Measurements from ENCODE around the gene CALML3.

Gene CALML3

DNA sequence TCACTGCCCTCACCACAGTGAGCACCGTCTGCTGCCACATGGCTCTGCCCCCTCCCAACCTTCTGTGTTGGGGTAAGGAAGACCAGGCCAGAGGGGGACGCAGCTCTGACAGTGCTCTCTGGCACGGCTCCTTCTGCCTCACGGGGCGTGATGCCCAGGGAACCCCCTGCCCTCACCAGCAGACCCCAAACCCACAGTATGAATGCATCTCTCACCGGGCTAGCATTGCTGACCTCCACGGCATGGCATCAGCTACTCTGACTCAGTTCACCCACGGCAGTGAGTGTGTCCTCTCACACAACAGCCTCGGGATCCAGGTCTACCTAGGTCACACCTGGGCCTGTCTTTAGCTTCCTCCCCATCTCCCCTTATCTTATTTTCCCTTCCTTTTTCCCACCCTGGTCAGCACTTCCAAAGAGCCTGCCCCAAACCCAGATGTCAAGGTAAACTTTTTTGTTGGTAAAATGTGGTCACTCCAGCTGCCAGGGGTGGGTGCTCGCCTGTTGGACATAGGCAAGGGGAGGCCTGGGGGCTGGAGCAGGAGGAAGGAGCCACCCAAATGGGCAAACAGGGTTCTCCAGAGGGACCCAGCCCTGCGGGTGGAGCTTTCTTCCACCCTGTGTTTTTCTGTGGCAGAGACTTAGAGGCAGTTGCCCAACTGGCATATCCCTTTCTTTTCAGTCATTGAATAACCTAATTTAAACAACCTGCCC, 4.4 kb downstream of the CALML3 start:
- DNase-seq, result no peak

DNA sequence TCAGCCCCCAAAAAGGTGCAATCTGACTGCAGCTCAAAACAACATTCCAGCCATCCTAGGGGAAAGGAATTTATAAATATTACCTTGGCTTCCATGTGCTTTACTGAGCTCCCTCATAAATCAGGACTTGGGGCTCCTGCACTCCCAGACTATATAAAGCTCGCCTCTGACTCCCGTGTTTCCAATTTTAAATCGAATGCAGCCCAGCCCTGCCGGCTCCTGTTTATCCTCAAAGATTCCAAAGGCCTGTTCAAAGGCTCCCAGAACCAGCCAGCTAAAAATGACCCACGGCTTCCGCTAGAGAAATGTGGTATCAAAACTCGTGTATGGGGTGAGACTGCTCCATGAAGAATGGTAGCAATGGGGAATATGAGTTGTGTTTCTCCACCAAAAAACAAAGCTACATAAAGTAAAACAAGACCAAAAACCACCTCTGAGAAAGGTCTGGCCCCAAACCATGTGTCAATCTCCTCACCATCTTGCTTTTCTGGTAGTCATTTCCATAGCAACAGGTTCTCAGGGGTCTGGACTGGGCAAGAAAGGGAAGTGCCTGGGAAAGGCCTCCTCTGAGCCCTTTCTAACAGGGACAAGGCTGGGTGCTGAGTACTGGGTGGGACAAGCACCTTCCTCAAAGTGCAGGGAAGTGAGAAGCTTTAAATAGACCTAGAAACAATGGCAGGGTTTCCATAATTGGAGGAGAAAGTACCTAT, 5.1 kb downstream of the CALML3 start:
- no peak for DNase-seq

DNA sequence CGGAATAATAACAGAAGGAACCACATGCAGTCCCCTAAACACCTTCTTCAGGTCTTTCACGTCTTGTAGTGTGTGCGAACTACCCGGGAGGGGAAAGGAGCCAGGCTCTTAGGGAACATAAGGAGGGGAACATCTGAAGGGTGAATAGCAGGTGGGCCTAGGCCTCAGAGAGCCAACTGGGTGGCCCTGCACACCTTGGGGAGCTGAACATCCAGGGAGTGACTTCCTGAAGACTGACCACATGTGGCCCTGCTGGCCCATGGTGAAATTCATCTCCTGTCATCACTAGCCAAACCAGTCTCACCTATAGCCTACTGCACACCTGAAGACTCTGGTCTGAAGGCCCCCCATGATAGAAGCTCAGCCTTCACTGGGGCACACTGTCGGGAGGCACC, 5.6 kb downstream of the CALML3 start:
- no peak for DNase-seq

DNA sequence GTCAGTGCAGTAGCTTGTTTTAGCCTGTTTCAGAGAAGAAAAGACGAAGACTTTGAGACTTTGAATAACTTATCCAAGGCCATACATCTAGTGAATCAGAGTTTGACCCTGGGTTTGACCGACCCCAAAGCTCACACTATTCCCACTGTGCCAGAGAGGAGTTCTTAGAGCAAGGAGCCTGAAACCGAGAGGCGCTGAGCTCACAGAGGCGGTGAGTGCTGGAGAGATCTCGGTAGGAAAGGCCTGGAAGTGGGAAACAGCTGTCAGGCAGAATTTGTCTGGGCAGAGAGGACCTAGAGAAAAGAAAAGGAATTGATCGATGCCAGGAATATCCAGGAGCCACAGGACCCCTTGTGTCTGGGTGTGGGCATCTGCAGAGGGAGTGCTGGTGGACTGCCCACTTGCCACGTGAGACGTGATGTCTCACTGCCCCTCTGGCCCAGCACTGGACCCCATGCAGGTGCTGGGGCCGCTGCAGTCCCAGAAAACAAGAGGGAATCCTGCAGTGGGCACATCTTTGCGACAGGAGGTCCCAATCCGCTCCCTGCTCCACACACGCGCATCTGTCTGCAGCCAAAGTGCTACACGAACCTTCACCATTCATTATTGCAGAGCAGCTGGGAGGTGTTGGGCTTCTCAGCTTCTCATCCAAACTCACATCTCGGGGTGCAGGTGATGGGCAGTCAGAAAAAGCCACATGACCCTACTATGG, 6.2 kb downstream of the CALML3 start:
- DNase-seq, result no peak

DNA sequence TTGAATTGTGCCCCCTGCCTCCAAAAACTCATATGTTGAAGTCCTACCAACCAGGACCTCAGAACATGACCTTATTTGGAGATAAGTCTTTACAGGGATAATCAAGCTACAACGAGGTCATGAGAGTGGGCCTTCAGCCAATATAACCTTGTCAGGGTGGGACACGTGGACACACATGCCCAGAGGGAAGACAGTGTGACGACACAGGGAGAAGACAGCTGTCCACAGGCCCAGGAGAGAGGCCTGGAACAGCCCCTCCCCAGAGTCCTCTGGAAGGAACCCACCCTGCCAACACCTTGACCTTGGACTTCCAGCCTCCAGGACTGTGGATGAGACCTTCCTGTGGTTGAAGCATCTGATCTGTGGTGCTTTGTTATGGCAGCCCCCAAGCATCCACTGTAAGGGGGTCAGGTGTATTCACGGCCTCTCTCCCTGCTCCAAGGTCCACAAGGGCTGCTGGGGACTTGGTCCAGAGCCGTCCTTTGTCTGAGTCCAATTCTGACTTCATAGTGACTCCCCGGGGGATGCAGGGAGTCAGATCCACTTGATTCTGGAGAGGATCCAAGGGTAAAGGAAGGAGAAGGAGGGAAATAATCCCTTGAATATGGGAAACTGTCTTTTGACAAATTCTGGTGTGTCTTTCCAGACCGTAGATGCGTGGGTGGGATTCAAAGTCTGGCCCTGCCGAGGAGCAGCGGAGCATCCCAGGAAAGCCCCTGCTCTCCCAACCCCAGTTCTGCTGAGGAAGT, 7.0 kb downstream of the CALML3 start:
- no peak for DNase-seq

DNA sequence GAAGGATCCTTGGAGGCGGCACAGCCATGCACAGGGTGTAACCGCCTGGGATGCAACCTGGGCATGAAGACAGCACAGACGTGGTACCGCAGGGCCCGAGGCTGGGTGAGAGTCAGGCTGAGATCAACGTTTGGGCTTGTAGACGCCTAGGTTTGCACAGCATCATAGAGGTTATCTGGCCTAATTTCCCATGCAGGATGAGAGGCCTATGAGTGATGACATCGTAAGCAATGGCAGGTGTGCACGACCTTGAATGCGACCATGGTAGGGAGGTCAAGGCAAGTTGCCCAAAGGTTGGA, 7.5 kb downstream of the CALML3 start:
- DNase-seq, result no peak

DNA sequence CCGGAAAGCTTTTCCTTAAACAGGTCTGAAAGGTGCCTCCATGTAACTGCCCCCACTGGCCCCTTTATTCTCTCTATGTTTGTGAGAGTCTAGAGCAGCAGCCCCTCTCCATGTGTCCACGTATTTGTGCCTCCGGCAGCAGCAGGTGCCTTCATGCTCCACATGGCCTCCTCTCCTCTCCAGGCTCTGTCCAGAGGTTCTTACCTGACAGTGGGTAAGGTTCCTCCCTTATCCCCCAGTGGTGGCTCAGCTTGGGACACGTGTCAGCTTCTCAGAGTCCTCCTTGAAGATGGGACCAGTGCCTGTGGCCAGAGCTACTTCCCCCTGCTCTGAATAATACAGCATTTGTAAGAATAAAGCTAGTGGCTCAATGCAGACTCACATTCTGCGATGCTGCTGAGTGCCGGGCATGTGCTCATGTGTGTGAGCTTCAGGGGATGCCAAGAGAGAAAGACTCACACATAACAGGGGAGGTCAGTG, 7.9 kb downstream of the CALML3 start:
- no peak for DNase-seq

DNA sequence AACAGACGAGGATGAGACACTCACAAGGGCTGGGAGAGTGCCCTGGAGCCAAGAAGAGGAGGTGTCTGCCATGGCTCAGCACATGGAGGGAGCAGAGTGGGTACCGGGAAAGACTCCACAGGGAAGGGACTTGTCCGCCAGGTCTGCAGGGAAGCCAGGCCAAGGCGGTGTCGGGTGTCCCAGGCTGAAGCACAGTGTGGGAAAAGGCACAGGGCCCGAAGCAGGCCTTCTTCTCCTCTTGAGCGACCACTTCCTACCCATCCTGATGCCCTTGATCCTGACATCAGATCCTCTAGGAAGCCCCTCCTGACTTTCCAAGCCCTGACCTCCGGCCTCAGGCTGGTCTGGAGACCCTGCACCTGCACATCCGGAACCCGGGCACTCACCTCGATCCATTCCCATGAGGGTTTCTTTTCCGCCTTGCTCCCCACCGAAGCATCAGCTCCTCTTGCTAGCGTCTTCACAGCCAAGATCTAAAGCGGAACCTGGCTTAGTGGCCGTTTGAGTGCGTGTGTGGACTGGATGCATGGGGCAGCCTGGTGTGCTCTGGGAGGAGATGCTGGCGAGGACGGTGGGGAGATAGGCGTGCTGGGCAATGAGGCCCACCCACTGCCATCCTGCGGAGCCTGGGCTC, 8.5 kb downstream of the CALML3 start:
- DNase-seq, result no peak

DNA sequence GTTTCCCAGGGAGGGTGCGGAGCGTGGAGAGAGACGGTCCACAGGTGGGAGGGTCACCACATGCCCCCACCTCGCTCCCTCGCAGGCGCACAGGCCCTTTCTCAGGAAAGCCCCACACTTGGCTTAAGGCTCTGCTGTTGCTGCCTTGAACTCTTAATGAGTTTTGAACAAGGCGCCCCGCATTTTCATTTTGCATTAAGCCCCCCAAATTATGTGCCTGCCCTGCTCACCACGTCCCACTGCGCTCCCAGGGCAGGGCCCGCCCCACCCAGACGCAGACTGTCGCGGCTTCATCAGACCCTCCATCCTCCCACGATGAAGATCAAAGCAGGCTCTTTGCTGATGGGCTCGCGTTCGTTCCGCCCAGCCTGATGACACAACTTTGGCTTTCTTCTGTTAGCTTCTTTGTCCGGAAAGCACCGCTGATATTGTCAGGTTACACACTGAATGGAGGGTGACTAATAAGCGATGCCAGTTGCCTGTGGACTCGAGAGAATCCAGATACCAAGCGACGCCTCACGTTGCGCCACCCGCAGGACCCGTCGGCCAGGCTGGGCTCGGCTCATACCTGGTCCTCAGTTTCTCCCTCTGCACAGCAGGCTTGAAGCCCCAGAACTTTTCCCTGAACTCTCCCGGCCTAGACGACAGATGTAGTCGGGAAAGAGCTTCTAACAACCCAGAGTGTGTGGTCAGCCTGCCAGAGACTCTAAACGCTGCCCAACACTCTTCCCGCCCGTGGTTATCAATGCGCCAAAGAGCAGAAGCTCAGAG, 9.5 kb downstream of the CALML3 start:
- DNase-seq, result no peak

DNA sequence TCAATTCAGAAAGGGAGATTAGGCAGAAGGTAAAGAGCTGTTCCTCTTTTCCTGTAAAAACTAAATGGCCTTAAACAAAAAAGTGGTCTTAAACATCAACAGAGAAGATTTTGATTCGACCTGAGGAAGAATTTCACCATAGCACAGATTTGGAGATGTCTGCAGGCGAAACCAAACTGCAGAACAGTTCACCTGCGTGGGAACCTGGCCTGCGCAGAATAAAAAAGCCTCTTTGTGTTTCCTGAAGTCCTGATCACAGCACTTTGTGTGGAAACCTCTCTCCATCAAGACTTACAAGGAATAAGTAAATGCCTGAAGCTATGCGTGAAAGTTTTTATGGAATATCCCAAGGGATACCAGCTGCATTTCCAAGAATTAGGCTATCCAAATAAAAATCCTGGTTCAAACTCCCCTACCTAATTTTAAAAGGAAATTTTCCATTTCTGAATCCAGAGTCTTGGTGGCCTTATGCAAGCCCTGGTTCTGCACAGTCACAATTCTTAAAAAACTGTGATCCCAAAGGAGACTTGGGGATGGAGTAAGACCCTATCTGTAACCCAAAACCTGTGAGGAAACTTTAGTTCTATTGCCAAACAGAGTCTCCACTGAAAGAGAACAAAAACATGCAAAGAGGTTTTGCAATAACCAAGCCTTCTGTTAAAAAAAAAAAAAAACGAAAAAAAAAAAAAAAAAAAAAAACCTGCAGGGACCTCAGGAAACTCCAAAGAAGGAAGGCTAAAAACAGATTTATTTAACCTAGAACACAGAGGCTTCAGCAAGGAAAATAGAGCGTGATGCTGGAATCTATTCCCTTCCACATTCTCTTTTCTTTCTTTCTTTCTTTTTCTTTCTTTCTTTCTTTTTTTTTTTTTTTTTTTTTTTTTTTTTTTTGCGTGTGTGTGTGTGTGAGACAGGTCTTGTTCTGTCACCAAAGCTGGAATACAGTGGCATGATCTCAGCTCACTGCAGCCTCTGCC, 10.4 kb downstream of the CALML3 start:
- no peak for DNase-seq

DNA sequence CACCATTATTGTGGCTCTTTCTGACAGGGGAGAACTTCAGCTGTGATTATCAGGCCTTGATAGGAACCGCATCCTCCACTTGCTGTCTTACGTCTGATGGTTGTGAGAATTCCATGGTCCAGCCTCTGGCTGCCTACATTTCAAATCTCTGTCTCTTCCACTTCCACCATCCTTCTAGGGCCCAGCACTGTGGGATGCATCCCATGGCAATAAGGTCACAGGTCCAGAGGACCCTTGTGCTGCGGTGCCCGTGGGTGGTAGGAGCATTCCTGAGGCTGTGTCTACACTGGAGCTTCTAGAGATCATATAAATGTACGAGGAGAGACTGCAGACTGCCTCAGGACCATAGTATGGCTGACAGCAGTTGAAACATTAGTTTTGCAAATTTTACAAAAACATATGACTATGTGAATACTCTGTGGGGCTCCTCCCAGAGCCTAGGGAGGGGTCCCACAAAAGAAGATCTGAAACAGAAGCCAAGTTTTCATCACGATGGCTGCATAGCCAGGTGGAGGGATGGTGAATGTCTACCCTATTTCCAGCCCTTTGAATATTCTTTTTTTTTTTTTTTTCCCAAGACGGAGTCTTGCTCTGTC, 11.8 kb downstream of the CALML3 start:
- DNase-seq, result no peak

DNA sequence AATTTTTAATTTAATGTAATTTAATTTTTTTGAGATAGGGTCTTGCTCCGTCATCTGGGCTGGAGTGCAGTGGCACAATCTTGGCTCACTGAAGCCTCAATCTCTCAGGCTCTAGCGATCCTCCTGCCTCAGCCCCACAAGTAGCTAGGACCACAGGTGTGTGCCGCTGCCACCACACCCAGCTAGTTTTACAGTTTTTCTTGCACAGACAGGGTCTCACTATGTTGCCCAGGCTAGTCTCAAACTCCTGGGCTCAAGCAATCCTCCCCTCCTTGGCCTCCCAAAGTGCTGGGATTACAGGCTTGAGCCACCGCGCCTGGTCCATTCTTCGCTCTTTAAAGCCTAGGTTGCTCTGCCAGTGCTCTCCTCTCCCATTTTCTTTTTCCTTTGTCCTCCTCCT, 12.9 kb downstream of the CALML3 start:
- no peak for DNase-seq

DNA sequence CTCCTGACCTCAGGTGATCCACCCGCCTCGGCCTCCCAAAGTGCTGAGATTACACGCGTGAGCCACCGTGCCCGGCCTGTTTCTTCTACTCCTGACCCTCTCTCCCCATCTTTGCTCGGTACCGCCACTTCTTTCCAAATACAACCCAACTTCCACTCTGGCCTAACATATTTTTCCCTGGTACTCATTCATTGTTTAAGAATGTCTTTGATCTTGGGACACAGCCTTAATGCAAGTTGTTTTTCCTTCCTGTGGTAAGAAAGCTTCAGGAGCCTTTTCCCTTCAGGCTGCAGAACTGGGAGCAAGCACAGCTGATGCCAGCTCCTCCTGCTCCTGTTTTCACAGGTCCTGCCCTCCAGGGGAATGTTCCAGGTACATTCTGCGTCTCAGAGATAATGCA, 13.7 kb downstream of the CALML3 start:
- no peak for DNase-seq

DNA sequence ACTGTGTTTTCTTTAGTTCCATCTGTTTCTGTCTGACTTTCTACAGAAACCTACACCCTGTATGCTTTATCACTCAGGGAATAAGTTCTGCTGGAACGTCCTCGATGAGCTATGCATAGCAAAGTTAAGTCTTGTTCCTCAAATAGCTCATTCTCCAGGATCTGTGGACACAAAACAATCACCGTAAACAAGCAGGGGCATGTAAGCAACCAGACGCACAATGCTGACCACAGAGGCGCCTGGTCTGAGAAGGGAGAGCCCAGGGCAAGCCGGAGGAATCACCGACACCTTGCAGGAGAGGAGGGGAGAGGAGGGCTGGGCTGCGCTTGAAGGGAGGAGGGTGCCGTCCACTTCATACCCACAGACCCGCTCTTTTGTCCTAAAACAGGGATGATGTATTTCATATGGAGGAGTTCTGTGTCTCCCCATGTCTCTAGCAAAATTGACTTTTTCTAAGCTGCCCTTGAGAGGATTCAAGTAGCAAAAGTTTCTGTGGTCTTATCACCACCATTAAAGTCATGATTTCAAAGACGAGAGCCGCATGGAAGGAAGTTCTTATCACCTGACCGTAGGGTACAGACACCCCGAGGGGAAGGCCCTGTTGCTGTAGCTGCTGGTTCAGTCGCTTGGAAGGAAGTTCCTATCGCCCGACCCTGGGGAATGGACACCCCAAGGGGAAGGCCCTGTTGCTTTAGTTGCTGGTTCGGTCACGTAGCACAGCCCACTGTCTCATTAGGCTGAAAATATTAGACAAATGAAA, 14.3 kb downstream of the CALML3 start:
- DNase-seq, result no peak

DNA sequence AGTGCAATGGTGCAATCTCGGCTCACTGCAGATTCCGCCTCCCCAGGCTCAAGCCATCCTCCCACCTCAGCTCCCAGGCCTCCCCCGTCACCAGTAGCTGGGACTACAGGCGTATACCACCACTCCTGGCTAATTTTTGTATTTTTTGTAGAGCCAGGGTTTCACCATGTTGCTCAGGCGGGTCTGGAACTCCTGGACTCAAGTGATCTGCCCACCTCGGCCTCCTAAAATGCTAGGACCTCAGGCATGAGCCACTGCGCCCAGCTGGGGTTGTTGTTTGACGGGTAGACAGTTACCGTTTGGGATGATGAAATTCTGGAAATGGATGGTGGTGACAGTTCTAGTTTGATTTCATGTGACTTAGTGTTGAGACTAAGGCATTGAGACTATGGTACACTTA, 15.3 kb downstream of the CALML3 start:
- DNase-seq, result no peak

DNA sequence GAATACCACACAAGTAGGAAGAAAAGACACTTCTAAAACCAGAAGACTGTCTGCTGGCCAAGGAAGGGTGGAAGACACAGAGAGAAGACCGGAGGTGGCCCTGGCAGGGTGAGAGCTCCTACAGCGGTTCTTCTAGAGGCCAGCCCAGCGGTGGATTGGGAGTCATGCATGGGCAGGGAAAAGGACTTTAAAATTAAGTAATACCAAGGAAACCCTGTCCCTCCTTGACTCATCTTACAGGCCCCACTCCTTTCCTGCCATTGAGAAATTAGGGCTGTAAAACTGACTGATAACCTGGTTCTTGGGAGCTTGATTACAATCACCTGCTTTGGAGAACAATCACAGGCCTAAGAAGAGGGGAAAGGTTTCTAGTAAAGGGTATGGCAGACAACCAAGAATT, 16.1 kb downstream of the CALML3 start:
- DNase-seq, result no peak

DNA sequence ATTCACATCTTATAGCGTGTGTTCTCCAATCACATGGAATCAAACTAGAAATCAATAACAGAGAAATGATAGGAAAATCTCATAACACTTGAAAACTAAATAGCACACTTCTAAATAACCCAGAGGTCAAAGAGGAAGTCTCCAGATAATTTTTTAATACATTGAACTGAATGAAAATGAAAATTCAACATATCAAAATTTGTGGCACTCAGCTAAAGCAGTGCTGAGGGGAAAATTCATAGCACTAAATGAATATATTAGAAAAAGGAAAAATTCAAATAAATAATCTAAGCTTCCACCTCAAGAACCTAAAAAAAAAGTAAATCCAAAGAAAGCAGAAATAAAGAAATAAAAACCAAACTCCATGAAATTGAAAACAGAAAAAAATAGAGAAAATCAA, 17.3 kb downstream of the CALML3 start:
- no peak for DNase-seq

DNA sequence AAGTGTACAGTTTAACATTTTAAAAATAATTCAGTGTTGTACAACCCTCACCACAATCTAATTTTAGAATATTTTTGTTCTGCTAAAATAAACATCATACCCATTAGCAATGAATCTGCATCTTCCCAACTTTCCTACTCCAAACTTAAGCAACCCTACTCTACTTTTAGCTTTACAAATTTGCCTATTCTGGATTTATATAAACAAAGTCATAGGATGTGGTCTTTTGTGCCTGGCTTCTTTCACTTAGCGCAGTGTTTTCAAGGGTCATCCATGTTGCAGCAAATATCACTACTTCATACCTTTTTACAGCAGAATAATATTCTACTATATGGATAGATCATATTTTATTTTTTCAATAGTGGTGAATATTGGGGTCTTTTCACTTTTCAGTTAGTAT, 18.9 kb downstream of the CALML3 start:
- no peak for DNase-seq

DNA sequence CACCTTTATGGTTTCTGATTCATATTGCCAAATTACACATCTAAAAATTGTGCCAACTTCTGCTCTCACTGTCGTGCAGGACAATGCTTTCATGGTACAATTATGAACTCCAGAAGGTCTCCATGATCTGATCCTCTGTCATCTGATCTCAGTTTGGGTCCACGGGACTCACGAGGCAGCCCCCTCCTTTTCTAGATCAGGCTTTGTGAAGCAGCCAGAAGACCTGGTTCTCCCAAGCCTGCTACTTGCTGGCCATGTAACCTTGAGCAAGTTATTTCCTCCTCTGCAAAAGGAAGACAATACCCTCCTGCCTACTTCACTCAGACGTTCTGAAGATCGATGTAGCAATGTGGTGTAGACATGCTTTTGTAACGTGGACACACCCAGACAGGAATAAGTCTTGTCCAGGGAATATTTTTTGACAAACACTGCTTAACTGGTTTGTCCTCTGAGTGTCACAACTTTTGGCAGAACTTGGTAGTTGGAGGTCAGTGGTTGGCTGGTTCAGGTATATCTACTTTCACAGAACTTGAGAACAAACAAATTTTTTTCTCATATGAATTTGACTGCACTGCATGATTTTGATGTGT, 19.6 kb downstream of the CALML3 start:
- DNase-seq, result no peak
